Endothelial cell of umbilical vein (primary cell): ENCODE results near the gene AHI1. TPM values are rescaled to one million over a fixed set of nuclear protein-coding genes. Genes with fewer than 3 reads are reported as not detected.

Experiments
- BruUV-seq: library from RNA; stranded (reverse); fragments of 400-500 nt; replicated peaks from 2 replicates; lab custom pipeline; 2021; lab: Mats Ljungman, UMichigan
- CTCF ChIA-PET: fragments of 300-600, 350-600 bp; sonication (Branson Sonifier 250); formaldehyde crosslinking; loops from one replicate; lab custom pipeline; 2021; ENCODE audit warnings: antibody characterized with exemption, inconsistent platforms; lab: Charles Lee
- POLR2A ChIA-PET: fragments of 300-600, 350-600 bp; sonication (Branson Sonifier 250); formaldehyde crosslinking; loops from one replicate; lab custom pipeline; 2021; ENCODE audit warnings: antibody characterized with exemption, inconsistent platforms; lab: Charles Lee
- DNase-seq: peaks from one replicate; pipeline ENCODE4 v3.0.0-alpha.2; 2011; ENCODE audit warnings: low read depth, low spot score
- FAIRE-seq: peaks from 2 replicates; lab custom pipeline; 2011; peaks lifted over from hg19 to GRCh38; lab: Jason Lieb, UNC
- H2AFZ ChIP-seq: 2 replicates; pipeline ENCODE4 v1.6.0; 2012; ENCODE audit warnings: low read depth, low read length, control low read depth, inconsistent platforms
- H3K27ac ChIP-seq: 2 replicates; pipeline ENCODE4 v1.5.1; 2011; ENCODE audit warnings: low read depth, mild to moderate bottlenecking, control low read depth, low read length, moderate library complexity; ENCODE audit not compliant: insufficient read depth
- H3K27me3 ChIP-seq, 2 experiments: 2 replicates each; pipeline versions ENCODE4 v1.6.0 to v1.6.1; 2011; ENCODE audit warnings: low read length in 2 of 2, mixed read lengths in 1 of 2; ENCODE audit not compliant: control insufficient read depth in 2 of 2, insufficient read depth in 2 of 2
- H3K36me3 ChIP-seq, 2 experiments: 2 replicates in 1 of 2; 3 replicates in 1 of 2; pipeline ENCODE4 v1.5.1; 2011; ENCODE audit warnings: low read length in 2 of 2, mild to moderate bottlenecking in 1 of 2, moderate library complexity in 1 of 2; ENCODE audit not compliant: control insufficient read depth in 2 of 2, insufficient read depth in 2 of 2; ENCODE audit errors: extremely low read depth in 1 of 2
- H3K4me1 ChIP-seq: 3 replicates; pipeline ENCODE4 v1.5.1; 2011; ENCODE audit warnings: mild to moderate bottlenecking, low read length; ENCODE audit not compliant: control insufficient read depth, insufficient read depth; ENCODE audit errors: extremely low read depth
- H3K4me2 ChIP-seq: 2 replicates; pipeline ENCODE4 v1.6.1; 2011; ENCODE audit warnings: low read length, control low read depth, mixed read lengths; ENCODE audit not compliant: insufficient read depth
- H3K4me3 ChIP-seq, 3 experiments: fragments of 200-600 bp in 1 of 3; sonication (generic), shearing (Covaris generic) in 1 of 3; replicated peaks in 1 of 3; 2 replicates each; pipeline ENCODE4 v1.5.1; 2011 to 2016; ENCODE audit warnings: control low read depth in 3 of 3, low read length in 3 of 3, mild to moderate bottlenecking in 2 of 3, inconsistent platforms in 1 of 3, low read depth in 1 of 3, moderate library complexity in 1 of 3; ENCODE audit not compliant: insufficient read depth in 1 of 3
- H3K79me2 ChIP-seq: 2 replicates; pipeline ENCODE4 v1.6.0; 2012; ENCODE audit warnings: low read length, inconsistent platforms; ENCODE audit not compliant: control insufficient read depth, insufficient read depth
- H3K9ac ChIP-seq: replicated peaks from 2 replicates; pipeline ENCODE3; 2011; ENCODE audit warnings: low read length, control low read depth; ENCODE audit not compliant: insufficient read depth; ENCODE audit errors: extremely low read depth
- H3K9me1 ChIP-seq: replicated peaks from 3 replicates; pipeline ENCODE4 v1.6.0; 2011; ENCODE audit warnings: mild to moderate bottlenecking, low read length; ENCODE audit not compliant: control insufficient read depth, insufficient read depth; ENCODE audit errors: extremely low read depth
- H3K9me3 ChIP-seq: replicated peaks from 2 replicates; pipeline ENCODE4 v1.5.1; 2012; ENCODE audit warnings: low read length, inconsistent platforms; ENCODE audit not compliant: control insufficient read depth, insufficient read depth
- H4K20me1 ChIP-seq: replicated peaks from 2 replicates; pipeline ENCODE3; 2011; ENCODE audit warnings: mild to moderate bottlenecking, low read length; ENCODE audit not compliant: control insufficient read depth, insufficient read depth; ENCODE audit errors: extremely low read depth
- CTCF ChIP-seq, 2 donors: IDR thresholded peaks; 1 replicate in 1 of 2; 2 replicates in 1 of 2; pipeline ENCODE4 v1.5.1; 2011; ENCODE audit warnings: low read length in 2 of 2, mild to moderate bottlenecking in 2 of 2, moderate library complexity in 2 of 2, control low read depth in 1 of 2, inconsistent platforms in 1 of 2, low read depth in 1 of 2; ENCODE audit not compliant: insufficient read depth in 1 of 2; ENCODE audit errors: extremely low read depth in 1 of 2
- EZH2 ChIP-seq: IDR thresholded peaks from 2 replicates; pipeline ENCODE4 v1.6.1; 2012; ENCODE audit warnings: borderline replicate concordance, low read depth, mild to moderate bottlenecking, moderate library complexity, low read length, inconsistent platforms; ENCODE audit not compliant: severe bottlenecking
- FOS ChIP-seq: IDR thresholded peaks from 2 replicates; pipeline ENCODE4 v1.6.1; 2011; ENCODE audit warnings: mild to moderate bottlenecking, low read length, moderate library complexity, borderline replicate concordance; ENCODE audit not compliant: insufficient read depth
- GATA2 ChIP-seq: IDR thresholded peaks from 2 replicates; pipeline ENCODE4 v1.7.0; 2011; ENCODE audit warnings: low read depth, mild to moderate bottlenecking, moderate library complexity, mixed read lengths, low read length; ENCODE audit not compliant: insufficient read length, insufficient read depth
- JUN ChIP-seq: IDR thresholded peaks from 2 replicates; pipeline ENCODE4 v1.6.1; 2011; ENCODE audit warnings: borderline replicate concordance, low read depth; ENCODE audit not compliant: insufficient read length, insufficient read depth
- MAX ChIP-seq: IDR thresholded peaks from 2 replicates; pipeline ENCODE4 v1.6.1; 2011; ENCODE audit not compliant: insufficient read depth, insufficient read length
- MYC ChIP-seq: IDR thresholded peaks from one replicate; pipeline ENCODE4 v1.6.1; 2011; ENCODE audit warnings: mild to moderate bottlenecking, low read depth, low read length
- POLR2A ChIP-seq: IDR thresholded peaks from 2 replicates; pipeline ENCODE4 v1.6.1; 2012; ENCODE audit warnings: low read depth, mild to moderate bottlenecking, control low read depth, low read length
- POLR2AphosphoS5 ChIP-seq: IDR thresholded peaks from 2 replicates; pipeline ENCODE4 v1.6.1; 2012; ENCODE audit warnings: low read depth, mild to moderate bottlenecking, control low read depth, low read length, moderate library complexity; ENCODE audit not compliant: insufficient read depth
- dilution Hi-C: fragments of 300-500 bp; cut with MboI; formaldehyde crosslinking; loops from one replicate; pipeline ENCODE4 v1.15.0; 2019; ENCODE audit warnings: low sequenced_read_pairs; ENCODE audit not compliant: extremely low pct_ligation_motif_present
- intact Hi-C: fragments of 100-400 bp; cut with micrococcal nuclease; formaldehyde crosslinking; loops from one replicate; pipeline ENCODE4 v1.10.0; 2022
- polyA plus RNA-seq, 4 experiments: library from polyadenylated mRNA; depleted of rRNA in 3 of 4; stranded (reverse) in 3 of 4; unstranded in 1 of 4; fragments of >200 nt; gene quantifications; 2 replicates each; pipeline versions ENCODE4 v1.2.1 to v1.2.3, GENCODE V29; 2011 to 2012; ENCODE audit warnings: missing spikeins in 1 of 4
- total RNA-seq: library from RNA; stranded (reverse); gene quantifications from 2 replicates; pipeline ENCODE4 v1.2.3, GENCODE V29; 2021

The AHI1 gene
- total and polyA plus RNA-seq, 2 donors (not counting 3 experiments of a cell fraction or from before 2014, with no cell fraction given) = 5.1 to 20.7 TPM

- dilution Hi-C loops = no loop called here
- H2AFZ ChIP-seq = no peak overlapping the region
- no peak overlapping the region for H3K4me2 ChIP-seq
- no TSS peak for BruUV-seq
- no peak overlapping the region for H3K9ac ChIP-seq
- DNase-seq (no peak), FAIRE-seq (no peak)
- no peaks in the 10 kb centered on the region for H3K4me1 ChIP-seq
- peaks cover 0 to 5% of the 10 kb centered on the region in 2 experiments for H3K27me3 ChIP-seq
- intact Hi-C loops = no loop called here
- ChIA-PET CTCF (interaction anchor here (0.6 kb wide), 1 partner anchor 1143 kb away, joined by 3 read pairs; no protein-coding TSS in a partner anchor), POLR2A (interaction anchor here (0.6 kb wide), 1 partner anchor 56 kb away, joined by 4 read pairs; no protein-coding TSS in a partner anchor)
- no peaks in the 10 kb centered on the region for H3K36me3 ChIP-seq
- H3K79me2 ChIP-seq = no peaks in the 10 kb centered on the region
- TF ChIP-seq POLR2AphosphoS5 (no peak), EZH2 (no peak), MAX (no peak), GATA2 (no peak), MYC (no peak), POLR2A (no peak), FOS (no peak), JUN (no peak), CTCF (IDR thresholded peaks at IDR 0.05; ENCODE audit: extremely low read depth in 1 of 2, insufficient read depth in 1 of 2, low read depth in 1 of 2, low read length in 2 of 2) (no peak)
- no peak overlapping the region for H3K4me3 ChIP-seq
- H4K20me1 ChIP-seq = no peaks in the 10 kb centered on the region
- H3K9me3 ChIP-seq = no peaks in the 10 kb centered on the region
- no peaks in the 10 kb centered on the region for H3K9me1 ChIP-seq
- no peak overlapping the region for H3K27ac ChIP-seq
Measured at GRCh38 chr6:135267085-135267484, 230.5 kb downstream of the AHI1 start.
